HEK293T (cell line): Measurements from ENCODE around the gene RPA3.
A peak's percentile ranks its signal among the peaks of the same experiment; 100 is the strongest.
"Not testable (repeated sequence)": the region's sequence is repeated elsewhere in the genome, so short reads cannot be mapped to it uniquely, and the experiment has no call there.

Experiments used
- CTCF ChIA-PET: fragments of 350-600 bp; formaldehyde crosslinking; extraction: SDS; loops from one replicate; lab custom pipeline; 2021; ENCODE audit warnings: antibody characterized with exemption, inconsistent platforms; lab: Yijun Ruan, JAX
- POLR2A ChIA-PET: fragments of 350-600 bp; formaldehyde crosslinking; extraction: SDS; loops from one replicate; lab custom pipeline; 2020; ENCODE audit warnings: antibody characterized with exemption, inconsistent platforms; lab: Yijun Ruan, JAX
- DNase-seq: peaks from one replicate; pipeline ENCODE4 v3.0.0; 2012; ENCODE audit warnings: mixed read lengths; ENCODE audit errors: extremely low spot score
- ARNT ChIP-seq: fragments of 450-650 bp; IDR thresholded peaks from 2 replicates; pipeline ENCODE4 v1.6.1; 2017; ENCODE audit warnings: mild to moderate bottlenecking
- BHLHE40 ChIP-seq: fragments of 450-650 bp; IDR thresholded peaks from 2 replicates; pipeline ENCODE4 v1.6.1; 2016; ENCODE audit warnings: mild to moderate bottlenecking, moderate library complexity, borderline replicate concordance
- CTBP1 ChIP-seq: fragments of 450-650 bp; IDR thresholded peaks from 2 replicates; pipeline ENCODE4 v1.6.1; 2016; ENCODE audit warnings: borderline replicate concordance
- ELF4 ChIP-seq: fragments of 450-650 bp; IDR thresholded peaks from 2 replicates; pipeline ENCODE4 v1.6.1; 2017; ENCODE audit warnings: antibody characterized with exemption
- FOXA1 ChIP-seq: fragments of 450-650 bp; IDR thresholded peaks from 2 replicates; pipeline ENCODE4 v1.6.1; 2016; ENCODE audit warnings: mild to moderate bottlenecking
- FOXK2 ChIP-seq: fragments of 450-650 bp; IDR thresholded peaks from 2 replicates; pipeline ENCODE4 v1.6.1; 2016; ENCODE audit warnings: mild to moderate bottlenecking
- FOXM1 ChIP-seq: fragments of 450-650 bp; IDR thresholded peaks from 2 replicates; pipeline ENCODE4 v1.6.1; 2017; ENCODE audit warnings: mild to moderate bottlenecking, borderline replicate concordance
- HDGF ChIP-seq: fragments of 450-650 bp; IDR thresholded peaks from 2 replicates; pipeline ENCODE4 v1.6.1; 2017; ENCODE audit warnings: antibody characterized with exemption, borderline replicate concordance
- L3MBTL2 ChIP-seq: fragments of 450-650 bp; conservative IDR thresholded peaks from 2 replicates; pipeline ENCODE4 v1.6.1; 2016; ENCODE audit warnings: mild to moderate bottlenecking
- LEF1 ChIP-seq: fragments of 450-650 bp; IDR thresholded peaks from 2 replicates; pipeline ENCODE4 v1.6.1; 2017; ENCODE audit warnings: mild to moderate bottlenecking, borderline replicate concordance
- NFRKB ChIP-seq: fragments of 450-650 bp; IDR thresholded peaks from 2 replicates; pipeline ENCODE4 v1.6.1; 2016; ENCODE audit warnings: mild to moderate bottlenecking, moderate library complexity
- SP1 ChIP-seq: fragments of 450-650 bp; IDR thresholded peaks from 2 replicates; pipeline ENCODE4 v1.6.1; 2017
- SUZ12 ChIP-seq: fragments of 450-650 bp; IDR thresholded peaks from 2 replicates; pipeline ENCODE4 v1.6.1; 2016; ENCODE audit warnings: mild to moderate bottlenecking
- TARDBP ChIP-seq: fragments of 450-650 bp; IDR thresholded peaks from 2 replicates; pipeline ENCODE4 v1.6.1; 2016
- ZNF384 ChIP-seq: fragments of 450-650 bp; IDR thresholded peaks from 2 replicates; pipeline ENCODE4 v1.6.1; 2016
- TF ChIP-seq, protein P1 (sequence below): fragments of 450-650 bp; IDR thresholded peaks from 2 replicates; pipeline ENCODE4 v1.6.1; 2016

The RPA3 gene

GRCh38 chr7:7662527-7662926, 55.9 kb downstream of the RPA3 start:
- ChIA-PET CTCF (interaction anchor here (0.7 to 1.1 kb wide), 2 partner anchors 23 to 98 kb away, joined by 3 to 5 read pairs; no protein-coding TSS in a partner anchor), POLR2A (no interaction called here)
- no peak for TF ChIP-seq FOXM1
- TF ChIP-seq LEF1: no peak
- TF ChIP-seq ARNT: no peak
- TF ChIP-seq ZNF384: no peak
- no peak for TF ChIP-seq HDGF
- TF ChIP-seq TARDBP: no peak
- TF ChIP-seq CTBP1: no peak
- no peak for TF ChIP-seq SUZ12
- no peak for TF ChIP-seq ELF4
- TF ChIP-seq L3MBTL2: no peak
- TF ChIP-seq FOXA1: no peak
- no peak for TF ChIP-seq NFRKB
- DNase-seq: no peak

GRCh38 chr7:7656459-7656858, 61.9 kb downstream of the RPA3 start:
- POLR2A ChIA-PET, DNase-seq, CTCF ChIA-PET: not testable (repeated sequence)

GRCh38 chr7:7654964-7655715, 63.3 kb downstream of the RPA3 start:
- POLR2A ChIA-PET: no interaction called here
- no peak for DNase-seq
- CTCF ChIA-PET: interaction anchor here (0.6 to 1.4 kb wide), 4 partner anchors 14 to 170 kb away, joined by 4 to 5 read pairs (median 4); partner anchors contain the start of gene UMAD1
- no peak for TF ChIP-seq ELF4
- TF ChIP-seq LEF1: no peak
- no peak for TF ChIP-seq BHLHE40
- TF ChIP-seq L3MBTL2: no peak
- no peak for TF ChIP-seq FOXM1
- TF ChIP-seq, protein P1, sequence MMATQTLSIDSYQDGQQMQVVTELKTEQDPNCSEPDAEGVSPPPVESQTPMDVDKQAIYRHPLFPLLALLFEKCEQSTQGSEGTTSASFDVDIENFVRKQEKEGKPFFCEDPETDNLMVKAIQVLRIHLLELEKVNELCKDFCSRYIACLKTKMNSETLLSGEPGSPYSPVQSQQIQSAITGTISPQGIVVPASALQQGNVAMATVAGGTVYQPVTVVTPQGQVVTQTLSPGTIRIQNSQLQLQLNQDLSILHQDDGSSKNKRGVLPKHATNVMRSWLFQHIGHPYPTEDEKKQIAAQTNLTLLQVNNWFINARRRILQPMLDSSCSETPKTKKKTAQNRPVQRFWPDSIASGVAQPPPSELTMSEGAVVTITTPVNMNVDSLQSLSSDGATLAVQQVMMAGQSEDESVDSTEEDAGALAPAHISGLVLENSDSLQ: no peak
- TF ChIP-seq HDGF: no peak
- TF ChIP-seq FOXA1: no peak
- no peak for TF ChIP-seq ZNF384
- no peak for TF ChIP-seq ARNT
- no peak for TF ChIP-seq NFRKB
- TF ChIP-seq SP1: no peak
- no peak for TF ChIP-seq FOXK2
- TF ChIP-seq CTBP1: no peak
- no peak for TF ChIP-seq SUZ12
- TF ChIP-seq TARDBP: no peak

GRCh38 chr7:7653593-7654187, 64.7 kb downstream of the RPA3 start:
- POLR2A ChIA-PET: interaction anchor here (1.4 kb wide), 1 partner anchor 12 kb away, joined by 3 read pairs; no protein-coding TSS in a partner anchor
- DNase-seq: peak; percentile 44
- CTCF ChIA-PET: interaction anchor here (0.8 kb wide), 1 partner anchor 13 kb away, joined by 5 read pairs; the partner anchor contains the start of gene UMAD1
- no peak for TF ChIP-seq FOXA1
- TF ChIP-seq L3MBTL2: no peak
- no peak for TF ChIP-seq ELF4
- TF ChIP-seq LEF1: no peak
- no peak for TF ChIP-seq NFRKB
- no peak for TF ChIP-seq FOXK2
- TF ChIP-seq ARNT: no peak
- TF ChIP-seq, protein P1: no peak

GRCh38 chr7:7652798-7653540, 65.4 kb downstream of the RPA3 start:
- no peak for DNase-seq
- TF ChIP-seq FOXK2 (no peak), LEF1 (no peak)
- TF ChIP-seq, protein P1: peak; percentile 61
- ChIA-PET CTCF (interaction anchor here (0.5 to 0.8 kb wide), 3 partner anchors 12 to 595 kb away, joined by 3 to 5 read pairs (median 3); partner anchors contain the start of gene UMAD1), POLR2A (interaction anchor here (1.4 kb wide), 1 partner anchor 11 kb away, joined by 3 read pairs; no protein-coding TSS in a partner anchor)

- CTCF ChIA-PET: interaction anchor here (1.1 kb wide), 1 partner anchor 12 kb away, joined by 3 read pairs; no protein-coding TSS in a partner anchor
- no peak for DNase-seq
- no peak for TF ChIP-seq CTBP1
- TF ChIP-seq ARNT: no peak
- TF ChIP-seq L3MBTL2: no peak
- TF ChIP-seq, protein P1: no peak
- TF ChIP-seq NFRKB: no peak
- TF ChIP-seq FOXA1: no peak
- no peak for TF ChIP-seq TARDBP
- no peak for TF ChIP-seq LEF1
- no peak for TF ChIP-seq ZNF384
- no peak for TF ChIP-seq SUZ12
- no peak for TF ChIP-seq FOXK2
- no peak for TF ChIP-seq ELF4
- no peak for TF ChIP-seq SP1
- no peak for TF ChIP-seq FOXM1
- no peak for TF ChIP-seq BHLHE40
- no peak for TF ChIP-seq HDGF
- POLR2A ChIA-PET: no interaction called here
These were observed 66.9 kb downstream of the RPA3 start for GRCh38 chr7:7651479-7651878.
